Mesodermal cell (in vitro differentiated cells): ENCODE measurements around the gene FHIT.

Source experiments
- H3K27ac ChIP-seq: 2 replicates; pipeline ENCODE4 v1.7.0; 2013; ENCODE audit warnings: mild to moderate bottlenecking, low read depth, low read length, moderate library complexity; ENCODE audit not compliant: severe bottlenecking
- H3K36me3 ChIP-seq: 2 replicates; pipeline ENCODE4 v1.7.1; 2013; ENCODE audit warnings: mild to moderate bottlenecking, low read length, moderate library complexity; ENCODE audit not compliant: control insufficient read depth, insufficient read depth
- H3K4me1 ChIP-seq: one replicate; pipeline ENCODE4 v1.7.1; 2013; ENCODE audit warnings: mild to moderate bottlenecking, low read length; ENCODE audit not compliant: insufficient read depth, control insufficient read depth, poor library complexity, severe bottlenecking
- H3K4me3 ChIP-seq: 2 replicates; pipeline ENCODE4 v1.7.0; 2013; ENCODE audit warnings: low read length, control low read depth, mild to moderate bottlenecking; ENCODE audit not compliant: insufficient read depth, poor library complexity, severe bottlenecking; ENCODE audit errors: extremely low read depth
- H3K9me3 ChIP-seq: 2 replicates; pipeline ENCODE4 v1.7.1; 2013; ENCODE audit warnings: mild to moderate bottlenecking, low read length, moderate library complexity; ENCODE audit not compliant: control insufficient read depth
- WGBS, 2 experiments: methylation state at CpG; one replicate each; pipeline ENCODE4 v1.1.5; 2013; ENCODE audit warnings: missing lambda C conversion rate in 2 of 2; ENCODE audit not compliant: insufficient coverage in 2 of 2; 5-methylcytosine and 5-hydroxymethylcytosine counted together

Gene FHIT

DNA sequence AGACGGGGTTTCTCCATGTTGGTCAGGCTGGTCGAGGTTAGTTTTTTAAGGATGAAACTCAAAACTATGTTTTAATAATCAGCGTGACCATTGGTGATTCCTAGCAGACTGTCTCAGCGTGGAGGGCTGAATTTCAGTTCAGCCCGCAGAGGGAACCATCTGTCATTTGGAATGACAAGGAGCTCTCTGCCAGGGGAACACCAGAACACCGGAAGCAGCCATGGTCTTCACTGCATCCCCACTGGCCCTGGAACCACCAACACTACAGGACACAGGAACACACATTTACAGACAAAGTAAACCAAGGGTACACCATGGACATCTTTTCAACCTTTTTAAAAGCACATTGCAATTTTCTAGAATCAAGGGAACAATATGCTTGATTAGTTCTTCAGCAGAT is 424.7 kb downstream of the FHIT start:
- WGBS, 2 experiments = 87 to 91% methylated on average over 6 of the region's 6 CpGs
- H3K4me1 ChIP-seq = no peaks in the 10 kb centered on the region
- H3K4me3 ChIP-seq = no peak overlapping the region
- H3K9me3 ChIP-seq = peaks cover 8% of the 10 kb centered on the region
- H3K27ac ChIP-seq = no peak overlapping the region
- H3K36me3 ChIP-seq = no peaks in the 10 kb centered on the region

DNA sequence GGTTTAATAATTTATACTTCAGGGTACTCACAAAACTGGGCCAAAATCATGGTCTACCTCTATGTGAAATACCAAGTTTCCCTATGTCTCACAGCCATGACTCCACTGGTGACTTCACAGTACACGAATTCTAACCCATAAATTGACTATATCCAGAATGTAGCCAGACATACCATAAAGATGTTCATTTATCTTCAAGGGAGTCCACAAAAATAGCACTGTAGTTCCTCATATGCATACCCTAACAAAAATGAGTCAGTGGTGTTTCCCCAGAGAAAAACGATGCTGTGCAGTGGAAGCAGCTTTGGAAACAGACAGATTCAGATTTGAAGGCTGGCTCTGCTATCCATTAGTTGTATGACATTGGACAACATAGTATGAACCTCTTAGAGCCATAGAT is 438.8 kb downstream of the FHIT start:
- Histone ChIP-seq H3K9me3 (no peaks in the 10 kb centered on the region), H3K36me3 (no peaks in the 10 kb centered on the region), H3K4me3 (no peak overlapping the region), H3K4me1 (no peaks in the 10 kb centered on the region), H3K27ac (no peak overlapping the region)
- WGBS, 2 experiments = 66 to 93% methylated on average over 2 of the region's 2 CpGs

DNA sequence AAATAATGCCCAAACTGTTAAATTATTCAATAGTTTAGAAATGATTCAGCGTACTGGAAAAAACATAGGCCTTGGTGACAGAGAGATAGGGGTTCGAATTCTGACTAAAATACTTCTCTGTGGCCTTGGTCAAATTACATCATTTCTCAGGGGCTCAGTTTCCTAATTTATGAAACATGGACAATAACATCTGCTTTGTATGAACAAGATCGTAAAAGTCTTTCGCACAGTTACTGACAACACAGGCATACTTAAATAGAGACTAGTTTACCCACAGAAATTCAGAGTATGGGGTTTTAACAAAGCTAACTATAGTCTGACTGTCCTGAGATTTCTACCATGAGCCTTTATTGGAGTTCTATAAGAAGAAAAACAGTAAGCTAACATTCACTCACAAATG is 440.4 kb downstream of the FHIT start:
- H3K9me3 ChIP-seq = no peaks in the 10 kb centered on the region
- no peaks in the 10 kb centered on the region for H3K36me3 ChIP-seq
- H3K27ac ChIP-seq = no peak overlapping the region
- H3K4me1 ChIP-seq = no peaks in the 10 kb centered on the region
- H3K4me3 ChIP-seq = no peak overlapping the region
- 71% methylated on average over 4 of the region's 4 CpGs; no CpG with 5 or more reads in 1 of the 2 experiments for WGBS, 2 experiments

GRCh38 chr3:60809857-60810610 is 441.2 kb downstream of the FHIT start:
- 86 to 100% methylated on average over 1 to 2 of the region's 4 CpGs for WGBS, 2 experiments

DNA sequence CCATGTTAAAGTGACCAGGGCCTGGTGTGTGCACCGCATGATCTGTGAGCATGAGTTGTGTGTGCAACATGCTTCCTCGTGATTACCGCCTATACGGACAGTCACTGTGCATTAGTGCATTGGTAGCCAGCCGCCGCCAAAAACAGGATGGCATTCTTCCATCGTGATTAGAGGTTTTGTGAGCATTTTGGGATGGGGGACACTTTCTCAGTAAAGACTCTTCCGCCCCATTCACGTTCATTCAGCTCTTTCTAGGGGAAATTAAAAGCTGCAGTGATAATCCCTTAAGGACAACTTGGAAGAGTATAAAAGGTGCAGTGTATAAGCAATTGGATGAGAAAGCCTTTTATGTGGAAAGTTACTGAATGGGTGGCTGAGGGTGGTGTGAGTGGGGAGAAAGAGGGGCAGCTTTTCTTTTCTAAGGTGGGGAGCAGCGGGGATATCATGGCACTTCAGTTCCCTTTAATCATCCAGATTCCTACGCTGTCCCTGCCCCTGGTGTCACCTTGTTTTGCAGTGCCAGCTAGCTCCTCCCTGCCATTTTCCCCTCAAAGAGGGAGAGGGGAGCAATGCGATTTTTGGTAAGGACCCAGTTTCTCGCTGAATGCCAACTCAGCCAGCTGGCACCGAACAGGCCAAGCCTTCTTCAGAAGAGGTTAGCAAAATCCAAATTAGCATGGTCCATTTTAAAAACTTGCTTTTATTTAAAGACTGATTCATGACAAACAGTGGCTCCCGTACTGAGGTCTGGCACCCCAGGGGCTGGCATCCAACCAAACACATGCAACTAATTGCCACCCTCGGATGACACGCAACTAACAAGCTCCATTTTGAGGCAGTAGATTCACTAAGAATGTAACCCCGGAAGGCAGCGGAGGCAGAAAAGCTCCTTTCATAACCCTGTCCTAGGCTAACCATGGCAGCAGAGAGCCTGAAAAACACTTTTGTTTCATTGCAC is 447.8 kb downstream of the FHIT start:
- Histone ChIP-seq H3K36me3 (no peaks in the 10 kb centered on the region), H3K4me1 (no peaks in the 10 kb centered on the region), H3K27ac (no peak overlapping the region), H3K4me3 (no peak overlapping the region), H3K9me3 (no peaks in the 10 kb centered on the region)
- WGBS, 2 experiments = 91 to 95% methylated on average over 11 to 15 of the region's 19 CpGs

More at GRCh38 chr3:60809857-60810610, 441.2 kb downstream of the FHIT start:
- no peak overlapping the region for H3K4me3 ChIP-seq
- no peaks in the 10 kb centered on the region for H3K4me1 ChIP-seq
- no peaks in the 10 kb centered on the region for H3K9me3 ChIP-seq
- no peak overlapping the region for H3K27ac ChIP-seq
- no peaks in the 10 kb centered on the region for H3K36me3 ChIP-seq

DNA sequence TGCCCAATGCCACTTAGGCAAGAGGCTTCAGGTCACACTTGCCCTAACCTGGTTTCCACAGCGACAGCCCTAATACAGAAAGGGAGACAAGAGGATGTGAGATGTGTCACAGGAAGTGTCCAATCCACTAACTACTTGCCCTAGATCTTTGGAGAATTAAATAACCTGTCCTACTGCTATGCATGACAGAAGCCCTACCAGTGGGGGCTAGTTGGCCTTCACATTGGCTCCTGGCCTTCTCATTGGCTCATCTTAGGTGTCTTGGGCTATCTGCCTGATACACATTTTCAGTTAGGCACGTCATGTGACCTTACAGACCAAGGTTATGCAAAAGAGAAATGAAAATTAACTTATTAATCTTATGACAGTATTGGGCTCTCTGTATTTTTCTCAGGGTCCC is 449.9 kb downstream of the FHIT start:
- H3K4me3 ChIP-seq = no peak overlapping the region
- WGBS, 2 experiments = 88% methylated on average over 1 of the region's 2 CpGs; no CpG with 5 or more reads in 1 of the 2 experiments
- no peaks in the 10 kb centered on the region for H3K9me3 ChIP-seq
- no peaks in the 10 kb centered on the region for H3K36me3 ChIP-seq
- no peak overlapping the region for H3K27ac ChIP-seq
- H3K4me1 ChIP-seq = no peaks in the 10 kb centered on the region

- Histone ChIP-seq H3K4me1 (no peaks in the 10 kb centered on the region), H3K36me3 (no peaks in the 10 kb centered on the region), H3K9me3 (no peaks in the 10 kb centered on the region), H3K4me3 (no peak overlapping the region), H3K27ac (no peak overlapping the region)
These were observed 452.8 kb downstream of the FHIT start for GRCh38 chr3:60798456-60798855.

- Histone ChIP-seq H3K4me3 (no peak overlapping the region), H3K36me3 (no peaks in the 10 kb centered on the region), H3K9me3 (no peaks in the 10 kb centered on the region), H3K27ac (no peak overlapping the region), H3K4me1 (no peaks in the 10 kb centered on the region)
- 80 to 89% methylated on average over 1 of the region's 3 CpGs for WGBS, 2 experiments
These were observed 458.9 kb downstream of the FHIT start for GRCh38 chr3:60792249-60792852.

GRCh38 chr3:60788185-60788584 is 463.1 kb downstream of the FHIT start:
- H3K27ac ChIP-seq = no peak overlapping the region
- H3K36me3 ChIP-seq = no peaks in the 10 kb centered on the region
- WGBS, 2 experiments = 79% methylated on average over 2 of the region's 3 CpGs; no CpG with 5 or more reads in 1 of the 2 experiments
- no peaks in the 10 kb centered on the region for H3K9me3 ChIP-seq
- no peak overlapping the region for H3K4me3 ChIP-seq
- H3K4me1 ChIP-seq = no peaks in the 10 kb centered on the region

DNA sequence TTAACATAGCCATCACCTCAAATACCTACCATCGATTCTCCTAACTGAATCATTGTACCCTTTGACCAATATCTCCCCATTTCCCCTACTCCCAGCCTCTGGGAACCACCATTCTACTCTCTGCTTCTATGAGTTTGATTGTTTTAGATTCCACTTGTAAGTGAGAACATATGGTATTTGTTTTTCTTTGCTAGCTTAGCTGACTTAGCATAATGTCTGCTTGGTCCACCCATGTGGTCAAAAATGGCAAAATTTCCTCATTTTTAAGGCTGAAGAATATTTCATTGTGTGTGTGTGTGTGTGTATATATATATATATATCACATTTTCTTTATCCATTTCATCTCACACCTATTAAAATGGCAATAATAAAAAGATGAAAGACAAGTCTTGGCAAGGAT is 469.3 kb downstream of the FHIT start:
- peaks cover 14% of the 10 kb centered on the region for H3K9me3 ChIP-seq
- no peak overlapping the region for H3K27ac ChIP-seq
- H3K4me3 ChIP-seq = no peak overlapping the region
- WGBS, 2 experiments = no CpG with 5 or more reads among the region's 1 CpG
- H3K36me3 ChIP-seq = no peaks in the 10 kb centered on the region
- no peaks in the 10 kb centered on the region for H3K4me1 ChIP-seq
